Osteocyte (in vitro differentiated cells): ENCODE measurements around the gene SLC6A13. TPM values are rescaled to one million over a fixed set of nuclear protein-coding genes. Genes with fewer than 3 reads are reported as not detected.

ENCODE experiments used
- DNase-seq: peaks from one replicate; pipeline ENCODE4 v3.0.0; 2021; ENCODE audit warnings: mixed read lengths; ENCODE audit not compliant: unreplicated experiment; ENCODE audit errors: extremely low spot score
- H3K27ac Mint-ChIP-seq: one replicate; pipeline ENCODE4 v1.8.0; 2021; ENCODE audit warnings: mild to moderate bottlenecking, mixed read lengths; ENCODE audit not compliant: unreplicated experiment
- H3K27me3 Mint-ChIP-seq: one replicate; pipeline ENCODE4 v1.8.0; 2021; ENCODE audit warnings: mixed read lengths; ENCODE audit not compliant: unreplicated experiment
- H3K36me3 Mint-ChIP-seq: one replicate; pipeline ENCODE4 v1.8.0; 2021; ENCODE audit warnings: mixed read lengths; ENCODE audit not compliant: unreplicated experiment
- H3K4me1 Mint-ChIP-seq: one replicate; pipeline ENCODE4 v1.8.0; 2021; ENCODE audit warnings: mixed read lengths; ENCODE audit not compliant: unreplicated experiment
- H3K4me3 Mint-ChIP-seq: one replicate; pipeline ENCODE4 v1.8.0; 2021; ENCODE audit warnings: mild to moderate bottlenecking, moderate library complexity, mixed read lengths; ENCODE audit not compliant: unreplicated experiment
- H3K9me3 Mint-ChIP-seq: one replicate; pipeline ENCODE4 v1.8.0; 2021; ENCODE audit warnings: mixed read lengths; ENCODE audit not compliant: unreplicated experiment
- total RNA-seq: library from RNA; stranded (reverse); gene quantifications from 2 replicates; pipeline ENCODE4 v1.2.1, GENCODE V29; 2021
- TF ChIP-seq, protein P1 (sequence below): fragments of 200-600 bp; sonication (generic); IDR thresholded peaks from 2 replicates; pipeline ENCODE4 v1.5.0; 2021; ENCODE audit warnings: antibody characterized with exemption, mild to moderate bottlenecking, moderate library complexity

The SLC6A13 gene
- total RNA-seq, 1 donor from 2014 or later: 0.43 TPM

DNA sequence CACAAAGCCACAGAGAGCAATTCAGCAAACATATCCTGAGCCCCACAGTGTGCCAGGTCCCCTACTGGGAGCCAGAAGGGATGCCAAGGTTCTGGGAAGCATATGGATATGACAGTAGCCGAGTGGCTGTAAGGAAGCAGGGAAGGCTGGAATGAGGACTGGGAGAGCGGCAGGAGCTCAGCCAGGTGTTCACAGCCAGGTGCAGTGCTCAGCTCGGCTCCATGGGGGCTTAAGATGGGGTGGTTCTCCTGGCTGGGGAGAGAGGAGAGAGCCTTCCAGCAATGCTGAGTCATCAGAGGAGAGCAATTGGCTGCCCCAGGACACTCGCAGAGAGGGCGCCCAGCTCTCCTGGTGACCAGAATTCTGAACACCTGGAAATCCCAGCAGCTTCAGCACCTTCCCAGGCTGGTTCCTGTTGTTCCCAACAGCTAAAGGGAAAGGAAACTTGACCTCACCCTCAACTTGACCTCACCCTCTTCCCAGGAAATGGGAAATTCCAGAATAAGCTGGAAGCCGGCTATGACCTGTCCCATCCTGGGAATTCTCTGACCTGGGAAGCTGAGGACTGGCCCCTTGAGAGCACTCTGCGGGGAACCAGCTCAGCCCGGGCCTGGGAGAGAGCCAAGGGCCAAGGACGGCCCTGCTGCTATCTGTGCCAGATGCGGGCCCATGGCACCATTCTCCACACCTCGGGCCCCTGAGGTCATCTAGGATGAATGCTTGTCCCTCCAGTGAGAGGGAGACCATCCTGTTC lies 83.3 kb downstream of the SLC6A13 start:
- Mint-ChIP-seq H3K27me3 (no peaks in the 10 kb centered on the region), H3K9me3 (no peaks in the 10 kb centered on the region), H3K27ac (no peak overlapping the region), H3K4me3 (no peak overlapping the region), H3K4me1 (peaks cover 32% of the 10 kb centered on the region), H3K36me3 (no peaks in the 10 kb centered on the region)
- no peak for DNase-seq
- TF ChIP-seq, protein P1, sequence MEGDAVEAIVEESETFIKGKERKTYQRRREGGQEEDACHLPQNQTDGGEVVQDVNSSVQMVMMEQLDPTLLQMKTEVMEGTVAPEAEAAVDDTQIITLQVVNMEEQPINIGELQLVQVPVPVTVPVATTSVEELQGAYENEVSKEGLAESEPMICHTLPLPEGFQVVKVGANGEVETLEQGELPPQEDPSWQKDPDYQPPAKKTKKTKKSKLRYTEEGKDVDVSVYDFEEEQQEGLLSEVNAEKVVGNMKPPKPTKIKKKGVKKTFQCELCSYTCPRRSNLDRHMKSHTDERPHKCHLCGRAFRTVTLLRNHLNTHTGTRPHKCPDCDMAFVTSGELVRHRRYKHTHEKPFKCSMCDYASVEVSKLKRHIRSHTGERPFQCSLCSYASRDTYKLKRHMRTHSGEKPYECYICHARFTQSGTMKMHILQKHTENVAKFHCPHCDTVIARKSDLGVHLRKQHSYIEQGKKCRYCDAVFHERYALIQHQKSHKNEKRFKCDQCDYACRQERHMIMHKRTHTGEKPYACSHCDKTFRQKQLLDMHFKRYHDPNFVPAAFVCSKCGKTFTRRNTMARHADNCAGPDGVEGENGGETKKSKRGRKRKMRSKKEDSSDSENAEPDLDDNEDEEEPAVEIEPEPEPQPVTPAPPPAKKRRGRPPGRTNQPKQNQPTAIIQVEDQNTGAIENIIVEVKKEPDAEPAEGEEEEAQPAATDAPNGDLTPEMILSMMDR: no peak

DNA sequence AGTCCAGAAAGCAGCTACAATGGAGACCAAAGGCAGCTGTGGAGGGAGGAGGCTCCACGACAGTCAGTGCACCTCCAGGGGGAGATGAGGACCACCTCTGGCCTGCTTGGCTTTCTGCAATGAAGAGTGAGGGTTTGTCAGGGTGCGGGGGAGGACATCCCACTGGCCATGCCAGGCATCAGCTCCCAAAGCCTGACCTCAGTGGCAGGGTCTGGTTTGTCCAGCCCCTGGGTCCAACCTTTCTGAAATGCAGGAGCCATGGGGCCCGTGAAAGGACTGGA lies 83.9 kb downstream of the SLC6A13 start:
- Mint-ChIP-seq H3K36me3 (no peaks in the 10 kb centered on the region), H3K4me1 (peaks cover 32% of the 10 kb centered on the region), H3K9me3 (no peaks in the 10 kb centered on the region), H3K4me3 (no peak overlapping the region), H3K27me3 (no peaks in the 10 kb centered on the region), H3K27ac (no peak overlapping the region)
- DNase-seq: no peak
- TF ChIP-seq, protein P1: no peak

DNA sequence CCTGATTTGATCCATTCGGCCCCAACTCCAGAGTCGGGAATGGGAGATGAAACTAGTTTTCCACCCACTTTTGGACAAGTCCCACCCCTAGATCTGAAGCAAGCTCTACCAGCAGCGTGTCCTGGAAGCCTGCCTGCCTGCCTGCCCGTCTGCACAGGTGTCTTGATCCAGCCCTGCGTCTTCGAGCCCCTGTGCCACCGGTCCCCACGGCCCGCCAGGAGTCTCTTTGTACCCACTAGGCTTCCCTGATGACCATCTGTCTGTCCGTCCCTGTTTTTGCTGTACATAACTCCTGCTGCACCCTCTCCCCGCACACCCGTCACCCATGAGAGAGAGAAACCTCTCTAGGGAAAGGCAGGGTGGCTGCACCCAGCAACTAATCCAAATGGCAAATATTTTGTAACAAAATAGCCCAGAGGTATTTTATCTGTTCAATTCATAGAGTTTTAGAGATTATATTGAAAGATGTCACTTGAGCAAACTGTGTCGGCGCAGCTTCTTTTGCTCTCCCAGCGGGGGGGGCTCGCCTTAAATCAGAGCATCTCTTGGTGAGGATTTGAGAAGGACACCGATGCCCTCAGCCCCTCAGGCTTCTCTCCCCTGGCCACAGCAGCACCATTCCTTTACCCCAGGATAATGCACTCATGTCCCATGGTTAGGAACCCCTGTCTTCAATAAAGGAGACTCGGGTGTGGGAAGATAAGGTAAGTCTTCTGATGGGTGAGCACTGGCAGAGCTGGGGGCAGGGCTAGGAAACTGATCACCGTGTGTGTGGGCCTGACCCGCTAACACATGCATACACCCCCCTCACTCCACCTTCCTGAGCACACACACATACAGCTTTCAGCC lies 84.4 kb downstream of the SLC6A13 start:
- Mint-ChIP-seq H3K4me1 (peaks cover 32% of the 10 kb centered on the region), H3K27ac (no peak overlapping the region), H3K36me3 (no peaks in the 10 kb centered on the region), H3K27me3 (no peaks in the 10 kb centered on the region), H3K9me3 (no peaks in the 10 kb centered on the region), H3K4me3 (no peak overlapping the region)
- no peak for DNase-seq
- TF ChIP-seq, protein P1: no peak

DNA sequence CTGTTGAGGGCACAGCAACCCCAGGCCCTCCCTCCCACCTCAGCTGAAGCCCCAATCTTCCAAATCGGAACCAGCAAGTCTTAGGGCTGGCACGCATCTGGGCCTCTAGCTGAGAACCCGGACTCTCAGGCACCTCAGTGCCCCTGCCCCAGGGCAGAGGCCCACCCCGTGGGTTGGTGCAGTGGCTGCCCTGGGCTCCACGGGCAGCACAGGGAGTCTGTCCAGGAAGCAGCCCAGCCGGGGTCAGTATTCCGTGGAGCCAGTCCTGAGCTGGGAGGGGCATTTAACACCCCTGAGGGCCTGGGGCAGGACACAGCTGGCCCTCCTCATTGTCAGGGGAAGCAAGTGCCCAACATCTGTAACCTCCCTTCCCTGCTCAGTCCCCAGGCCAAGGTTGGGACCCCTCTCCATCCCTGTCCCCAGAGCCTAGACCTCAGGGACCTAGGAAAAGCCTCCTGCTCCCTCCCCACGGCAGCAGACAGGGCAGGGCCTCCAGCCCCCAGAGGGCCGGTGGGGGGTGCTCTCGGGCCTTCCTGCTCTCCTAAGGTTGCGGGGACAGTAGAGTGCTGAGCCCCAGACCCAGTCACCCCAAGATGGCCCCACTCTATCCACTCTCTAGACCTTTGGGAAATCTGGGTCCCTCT lies 85.2 kb downstream of the SLC6A13 start:
- Mint-ChIP-seq H3K27ac (no peak overlapping the region), H3K36me3 (no peaks in the 10 kb centered on the region), H3K27me3 (no peaks in the 10 kb centered on the region), H3K4me1 (peaks cover 34% of the 10 kb centered on the region), H3K4me3 (no peak overlapping the region), H3K9me3 (no peaks in the 10 kb centered on the region)
- TF ChIP-seq, protein P1: no peak
- DNase-seq: no peak
